OCI-LY1 (cell line): ENCODE data around the gene OR10P1.

ENCODE experiments used
- CTCF ChIP-seq: fragments of 200-600 bp; sonication (generic), shearing (Covaris generic); IDR thresholded peaks from 2 replicates; pipeline ENCODE4 v1.5.1; 2017; ENCODE audit warnings: mild to moderate bottlenecking, antibody characterized with exemption, low read length, moderate library complexity, mixed read lengths
- EZH2 ChIP-seq: fragments of 200-600 bp; sonication (generic), shearing (Covaris generic); IDR thresholded peaks from 2 replicates; pipeline ENCODE4 v1.8.0; 2017; ENCODE audit warnings: borderline replicate concordance, mixed run types, mild to moderate bottlenecking, antibody characterized with exemption, low read length, moderate library complexity, mixed read lengths

- TF ChIP-seq CTCF, result peak; percentile 29; the same call in 1 of the 2 replicates
- TF ChIP-seq EZH2, result no peak
Measured at GRCh38 chr12:55681142-55682077, 44.7 kb downstream of the OR10P1 start.
